HG02885 (cell line): Measurements from ENCODE around the gene KBTBD7.

ENCODE experiments used
- ATAC-seq: cut with Tn5 transposase; IDR thresholded peaks from one replicate; pipeline ENCODE4 v1.9.1; 2021; ENCODE audit warnings: mild to moderate bottlenecking; ENCODE audit not compliant: unreplicated experiment, poor library complexity

Gene KBTBD7, protein sequence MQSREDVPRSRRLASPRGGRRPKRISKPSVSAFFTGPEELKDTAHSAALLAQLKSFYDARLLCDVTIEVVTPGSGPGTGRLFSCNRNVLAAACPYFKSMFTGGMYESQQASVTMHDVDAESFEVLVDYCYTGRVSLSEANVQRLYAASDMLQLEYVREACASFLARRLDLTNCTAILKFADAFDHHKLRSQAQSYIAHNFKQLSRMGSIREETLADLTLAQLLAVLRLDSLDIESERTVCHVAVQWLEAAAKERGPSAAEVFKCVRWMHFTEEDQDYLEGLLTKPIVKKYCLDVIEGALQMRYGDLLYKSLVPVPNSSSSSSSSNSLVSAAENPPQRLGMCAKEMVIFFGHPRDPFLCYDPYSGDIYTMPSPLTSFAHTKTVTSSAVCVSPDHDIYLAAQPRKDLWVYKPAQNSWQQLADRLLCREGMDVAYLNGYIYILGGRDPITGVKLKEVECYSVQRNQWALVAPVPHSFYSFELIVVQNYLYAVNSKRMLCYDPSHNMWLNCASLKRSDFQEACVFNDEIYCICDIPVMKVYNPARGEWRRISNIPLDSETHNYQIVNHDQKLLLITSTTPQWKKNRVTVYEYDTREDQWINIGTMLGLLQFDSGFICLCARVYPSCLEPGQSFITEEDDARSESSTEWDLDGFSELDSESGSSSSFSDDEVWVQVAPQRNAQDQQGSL

DNA sequence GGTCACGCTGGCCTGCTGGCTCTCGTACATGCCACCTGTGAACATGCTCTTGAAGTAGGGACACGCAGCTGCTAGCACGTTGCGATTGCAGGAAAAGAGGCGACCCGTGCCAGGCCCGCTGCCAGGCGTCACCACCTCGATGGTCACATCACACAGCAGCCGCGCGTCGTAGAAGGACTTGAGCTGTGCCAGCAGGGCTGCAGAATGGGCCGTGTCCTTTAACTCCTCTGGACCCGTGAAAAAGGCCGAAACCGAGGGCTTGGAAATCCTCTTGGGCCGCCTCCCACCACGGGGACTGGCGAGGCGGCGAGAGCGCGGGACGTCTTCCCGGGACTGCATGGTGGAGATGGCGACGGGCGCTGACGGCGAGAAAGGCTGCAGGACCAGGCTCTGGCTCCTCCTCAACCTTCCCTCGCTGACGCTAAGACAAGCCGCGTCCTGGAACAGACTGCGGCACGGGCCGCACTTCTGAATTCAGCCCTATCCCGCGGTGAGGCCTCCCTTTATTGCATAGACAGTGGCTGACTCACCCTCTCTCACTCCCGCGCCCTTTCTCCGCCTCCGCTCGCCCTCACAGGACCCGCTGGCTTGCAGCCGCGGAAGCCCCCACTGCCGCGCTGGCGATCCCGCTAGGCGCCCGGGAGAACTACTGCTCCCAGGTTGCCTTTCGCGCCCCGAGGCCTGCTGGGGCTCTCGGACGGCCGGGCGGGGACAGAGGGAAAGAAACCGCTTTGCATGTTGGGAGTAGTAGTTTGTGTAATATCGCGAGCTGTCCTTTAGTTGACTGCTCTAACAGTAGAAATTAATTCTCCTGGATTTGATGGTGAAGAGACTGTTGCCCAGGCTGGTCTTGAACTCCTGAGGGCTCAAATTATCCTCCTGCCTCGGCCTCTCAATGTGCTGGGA is at the start of gene KBTBD7:
Gene KBTBD7, minus strand, starts transcription at position 651 of the 906 bp plus-strand sequence. Its CDS starts 312 bp downstream, at position 339.
- peak; percentile 97 for ATAC-seq

GRCh38 chr13:41241626-41242025 is 47.3 kb upstream of the KBTBD7 start:
- ATAC-seq = no peak

DNA sequence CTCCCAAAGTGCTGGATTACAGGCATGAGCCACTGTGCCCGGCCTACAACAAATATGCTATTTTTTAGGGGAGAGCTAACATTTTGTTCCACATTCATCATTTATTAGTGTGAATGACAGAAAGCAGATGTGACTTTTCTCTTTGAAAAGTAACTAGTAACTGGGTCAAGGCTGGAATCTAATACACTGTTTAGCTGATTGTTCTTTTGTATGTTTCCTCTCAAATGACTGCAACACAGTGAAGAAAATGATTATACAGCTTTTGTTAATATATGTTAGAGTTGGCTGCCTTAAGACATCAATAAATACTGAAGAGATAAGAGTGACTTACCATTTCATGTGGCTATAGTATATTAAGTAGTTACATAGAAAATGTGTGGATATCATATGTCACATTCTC is 42.0 kb upstream of the KBTBD7 start:
- no peak for ATAC-seq

- ATAC-seq = no peak
These were observed 38.5 kb upstream of the KBTBD7 start for GRCh38 chr13:41232578-41233480.

DNA sequence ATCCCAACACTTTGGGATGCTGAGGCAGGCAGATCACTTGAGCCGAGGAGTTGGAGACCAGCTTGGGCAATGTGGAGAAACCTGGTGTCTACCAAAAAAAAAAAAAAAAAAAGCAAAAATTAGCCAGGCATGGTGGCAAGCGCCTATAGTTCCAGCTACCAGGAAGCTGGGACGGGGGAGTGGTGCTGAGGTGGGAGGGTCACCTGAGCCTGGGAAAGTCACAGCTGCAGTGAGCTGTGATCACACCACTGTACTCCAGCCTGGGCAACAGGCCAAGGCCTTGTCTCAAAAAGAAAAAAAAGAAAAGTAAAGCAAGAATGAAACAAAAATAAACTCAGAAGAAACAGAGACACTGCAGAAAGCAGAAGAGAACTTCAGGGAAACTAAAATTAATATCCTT is 37.4 kb upstream of the KBTBD7 start:
- no peak for ATAC-seq

- ATAC-seq = no peak
These were observed 36.8 kb upstream of the KBTBD7 start for GRCh38 chr13:41231025-41231677.

DNA sequence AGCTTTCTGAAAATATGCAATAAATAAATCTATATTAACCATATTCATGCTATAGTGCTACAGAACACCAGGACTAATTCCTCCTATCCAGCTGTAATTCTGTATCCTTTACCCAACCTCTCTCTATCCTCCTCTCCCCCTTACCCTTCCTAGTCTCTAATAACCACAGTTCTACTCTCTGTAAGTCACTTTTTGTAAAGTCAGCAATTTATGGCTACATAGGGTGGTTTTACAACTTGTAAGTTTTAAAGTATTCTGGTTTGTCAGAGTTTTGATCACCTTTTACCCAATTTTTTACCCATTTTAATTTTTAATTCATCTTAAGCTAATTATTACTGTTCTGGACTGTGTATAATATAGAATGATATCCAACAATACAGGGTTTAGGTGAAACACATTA is 35.0 kb upstream of the KBTBD7 start:
- no peak for ATAC-seq

DNA sequence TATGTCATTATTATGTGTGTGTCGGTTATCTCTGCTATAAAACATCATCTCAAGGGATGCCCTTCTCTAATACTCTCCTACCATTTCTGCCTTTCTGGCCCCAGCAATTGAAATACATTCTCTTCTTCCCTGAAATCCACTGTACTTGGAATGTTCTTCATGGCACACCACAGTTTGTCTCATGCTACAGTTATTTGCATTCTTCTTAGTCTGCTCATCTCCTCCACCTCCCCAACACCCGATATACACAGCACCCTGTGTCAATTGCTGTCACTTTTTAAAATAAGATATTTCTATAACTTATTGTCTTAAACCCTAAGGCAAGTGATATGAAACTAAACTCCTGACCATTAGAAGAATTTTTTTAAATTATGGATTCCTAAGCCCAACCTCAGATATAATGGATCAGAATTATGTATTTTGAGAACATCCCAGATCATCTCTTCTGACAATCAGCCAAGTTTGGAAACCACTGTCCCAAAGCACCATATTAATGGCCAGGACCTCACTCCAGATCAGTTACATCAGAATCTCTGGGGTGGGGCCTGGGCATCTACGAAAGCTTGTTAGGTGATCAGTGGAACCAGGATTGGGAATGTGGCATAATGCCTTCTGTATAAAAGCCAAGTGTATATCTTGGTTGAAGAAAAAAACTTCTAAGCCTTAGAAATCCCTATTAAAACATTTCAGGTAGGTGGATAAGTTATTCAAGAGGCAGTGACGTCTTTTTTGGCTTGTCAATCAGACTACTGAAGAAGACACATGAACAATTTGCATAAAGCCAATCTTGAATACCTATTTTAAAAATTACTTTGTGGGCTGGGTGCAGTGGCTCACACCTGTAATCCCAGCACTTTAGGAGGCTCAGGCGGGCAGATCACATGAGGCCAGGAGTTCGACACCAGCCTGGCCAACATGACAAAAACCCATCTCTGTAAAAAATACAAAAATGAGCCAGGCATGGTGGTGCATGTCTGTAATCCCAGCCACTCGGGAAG is 30.0 kb upstream of the KBTBD7 start:
- no peak for ATAC-seq

DNA sequence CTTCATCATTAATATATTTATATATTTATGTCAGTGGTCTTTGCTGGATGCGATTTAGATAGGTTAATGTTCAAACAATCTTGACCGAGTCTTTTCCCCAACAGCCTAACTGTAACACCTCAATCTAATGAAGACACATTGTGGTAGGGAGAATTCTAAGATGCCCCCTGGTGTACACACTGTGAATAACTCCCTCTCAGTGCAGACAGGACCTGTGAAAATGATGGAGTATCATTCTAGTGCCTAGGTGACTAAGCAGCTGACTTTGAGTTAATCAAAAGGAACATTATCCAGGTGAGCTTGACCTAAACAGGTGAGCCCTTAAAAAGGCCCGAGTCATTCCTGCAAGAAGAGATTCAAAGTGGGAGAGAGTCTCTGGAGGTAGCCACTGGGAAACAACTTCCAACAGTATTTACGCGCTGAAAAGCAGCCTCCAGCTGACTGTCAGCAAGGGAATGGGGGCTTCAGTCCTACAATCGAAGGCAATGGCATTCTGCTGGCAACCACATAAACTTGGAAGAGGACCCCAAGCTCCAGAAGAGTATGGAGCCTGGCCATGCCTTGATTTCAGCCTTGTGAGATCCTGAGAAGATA is 28.0 kb upstream of the KBTBD7 start:
- ATAC-seq = peak; percentile 80

- ATAC-seq = no peak
These were observed 26.0 kb upstream of the KBTBD7 start for GRCh38 chr13:41220401-41220800.

GRCh38 chr13:41216160-41216559 is 21.8 kb upstream of the KBTBD7 start:
- no peak for ATAC-seq

GRCh38 chr13:41213919-41214318 is 19.6 kb upstream of the KBTBD7 start:
- no peak for ATAC-seq

DNA sequence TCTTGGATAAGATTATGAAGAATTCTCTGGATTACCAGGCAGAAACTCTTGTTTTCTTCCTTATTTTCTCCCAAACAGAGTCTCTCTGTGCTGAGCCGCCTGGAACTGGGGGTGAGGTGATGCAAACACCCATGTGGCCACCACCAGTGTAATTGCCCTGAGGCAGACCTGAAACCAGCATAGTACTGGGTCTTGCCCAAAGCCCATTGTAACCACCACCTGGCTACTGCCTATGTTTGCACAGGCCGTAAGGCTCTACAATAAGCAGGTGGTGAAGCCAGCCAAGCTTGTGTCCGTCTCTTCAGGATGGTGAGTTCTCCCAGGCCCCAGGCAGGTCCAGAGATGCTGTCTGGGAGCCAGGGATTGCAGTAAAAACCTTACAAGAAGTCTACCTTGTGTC is 18.9 kb upstream of the KBTBD7 start:
- no peak for ATAC-seq

GRCh38 chr13:41212881-41213280 is 18.5 kb upstream of the KBTBD7 start:
- ATAC-seq = no peak

- ATAC-seq = no peak
These were observed 16.7 kb upstream of the KBTBD7 start for GRCh38 chr13:41211062-41211461.

DNA sequence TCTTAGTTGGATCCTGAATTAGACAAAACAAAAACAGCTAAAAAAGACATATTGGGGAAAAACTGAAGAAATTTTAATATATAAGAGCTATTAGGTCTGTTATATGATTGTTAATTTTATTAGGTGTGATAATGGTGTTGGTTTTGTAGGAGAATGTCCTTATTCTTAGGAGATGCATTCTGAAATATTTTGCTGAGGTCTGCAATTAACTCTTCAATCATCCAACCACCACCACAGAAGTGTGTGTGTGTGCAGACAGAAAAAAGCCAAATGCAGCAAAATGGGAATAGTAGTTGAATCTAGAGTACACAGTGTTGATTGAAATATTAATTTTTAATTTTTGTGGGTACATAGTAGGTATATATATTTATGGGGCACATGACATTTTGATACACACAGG is 12.1 kb upstream of the KBTBD7 start:
- ATAC-seq = no peak

- no peak for ATAC-seq
These were observed 9.4 kb upstream of the KBTBD7 start for GRCh38 chr13:41203810-41204209.

DNA sequence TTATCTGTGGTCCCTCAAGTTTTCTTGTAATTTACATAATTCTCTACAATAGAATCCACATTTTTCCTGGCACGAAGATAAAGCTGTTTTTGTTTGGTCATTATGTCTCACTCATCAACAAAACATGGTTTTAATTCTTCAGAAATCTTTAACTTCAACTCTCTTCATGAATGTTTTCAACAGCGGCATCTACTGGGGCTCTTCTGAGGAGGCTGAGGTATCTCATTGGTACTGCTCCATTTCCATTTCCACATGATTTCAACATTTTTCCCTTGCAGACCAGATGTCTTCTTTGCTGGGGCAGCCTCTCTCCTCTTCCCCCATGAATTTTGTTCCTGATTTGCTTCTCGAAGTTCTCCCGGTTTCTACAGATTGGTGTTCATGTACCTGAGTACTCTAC is 5.8 kb upstream of the KBTBD7 start:
- ATAC-seq = no peak
